Mucosa of stomach (tissue), 1 donor: Measurements from ENCODE around the gene RTL5.

Experiments used
- H3K27me3 ChIP-seq: one replicate; pipeline ENCODE4 v1.7.0; 2013; ENCODE audit warnings: mild to moderate bottlenecking, low read length; ENCODE audit not compliant: control insufficient read depth, insufficient read depth
- H3K36me3 ChIP-seq: one replicate; pipeline ENCODE4 v1.7.0; 2013; ENCODE audit warnings: low read length; ENCODE audit not compliant: control insufficient read depth, insufficient read depth
- H3K4me1 ChIP-seq: one replicate; pipeline ENCODE4 v1.7.0; 2013; ENCODE audit warnings: mild to moderate bottlenecking, low read length; ENCODE audit not compliant: control insufficient read depth, insufficient read depth
- H3K4me3 ChIP-seq: one replicate; pipeline ENCODE4 v1.7.0; 2013; ENCODE audit warnings: low read length
- H3K9ac ChIP-seq: one replicate; pipeline ENCODE4 v1.7.0; 2013; ENCODE audit warnings: mild to moderate bottlenecking, low read length, moderate library complexity
- H3K9me3 ChIP-seq: one replicate; pipeline ENCODE4 v1.7.0; 2013; ENCODE audit warnings: mild to moderate bottlenecking, low read length, moderate library complexity; ENCODE audit not compliant: control insufficient read depth
- donor health status: Pancreatic carcinoma.

The RTL5 gene

GRCh38 chrX:72080150-72080549 is 51.6 kb downstream of the RTL5 start:
- no peaks in the 10 kb centered on the region for H3K9me3 ChIP-seq
- H3K36me3 ChIP-seq = no peaks in the 10 kb centered on the region
- no peaks in the 10 kb centered on the region for H3K4me1 ChIP-seq
- no peaks in the 10 kb centered on the region for H3K27me3 ChIP-seq
- H3K4me3 ChIP-seq = no peak overlapping the region
- H3K9ac ChIP-seq = no peak overlapping the region

GRCh38 chrX:72079607-72080006 is 52.1 kb downstream of the RTL5 start:
- no peak overlapping the region for H3K4me3 ChIP-seq
- H3K9ac ChIP-seq = no peak overlapping the region
- no peaks in the 10 kb centered on the region for H3K4me1 ChIP-seq
- no peaks in the 10 kb centered on the region for H3K27me3 ChIP-seq
- H3K36me3 ChIP-seq = no peaks in the 10 kb centered on the region
- H3K9me3 ChIP-seq = no peaks in the 10 kb centered on the region

- H3K4me1 ChIP-seq = no peaks in the 10 kb centered on the region
- no peaks in the 10 kb centered on the region for H3K36me3 ChIP-seq
- no peaks in the 10 kb centered on the region for H3K27me3 ChIP-seq
- H3K4me3 ChIP-seq = no peak overlapping the region
- no peaks in the 10 kb centered on the region for H3K9me3 ChIP-seq
- no peak overlapping the region for H3K9ac ChIP-seq
Observed at GRCh38 chrX:72078411-72078810, 53.3 kb downstream of the RTL5 start.
